Keratinocyte (primary cell): Measurements from ENCODE around the gene PIK3CA. TPM values are rescaled to one million over a fixed set of nuclear protein-coding genes. Genes with fewer than 3 reads are reported as not detected.

Source experiments
- DNase-seq: peaks from one replicate; pipeline ENCODE4 v3.0.0-alpha.2; 2011; ENCODE audit warnings: low read depth, missing footprints, low spot score
- FAIRE-seq: peaks from 2 replicates; lab custom pipeline; 2011; peaks lifted over from hg19 to GRCh38; lab: Jason Lieb, UNC
- H2AFZ ChIP-seq: 2 replicates; pipeline ENCODE4 v1.6.0; 2012; ENCODE audit warnings: low read length, control low read depth, inconsistent platforms; ENCODE audit not compliant: control insufficient read depth
- H3K27ac ChIP-seq: 2 replicates; pipeline ENCODE4 v1.5.1; 2011; ENCODE audit warnings: low read length; ENCODE audit not compliant: control insufficient read depth, insufficient read depth
- H3K27me3 ChIP-seq: 3 replicates; pipeline ENCODE4 v1.6.0; 2011; ENCODE audit warnings: low read length; ENCODE audit not compliant: control insufficient read depth, insufficient read depth; ENCODE audit errors: extremely low read depth
- H3K36me3 ChIP-seq, 2 experiments: 2 replicates in 1 of 2; 3 replicates in 1 of 2; pipeline ENCODE4 v1.5.1; 2011; ENCODE audit warnings: low read length in 2 of 2, mild to moderate bottlenecking in 1 of 2; ENCODE audit not compliant: control insufficient read depth in 2 of 2, insufficient read depth in 2 of 2; ENCODE audit errors: extremely low read depth in 1 of 2
- H3K4me1 ChIP-seq: 3 replicates; pipeline ENCODE4 v1.5.1; 2011; ENCODE audit warnings: low read length; ENCODE audit not compliant: control insufficient read depth, insufficient read depth; ENCODE audit errors: extremely low read depth
- H3K4me2 ChIP-seq: 3 replicates; pipeline ENCODE4 v1.6.0; 2011; ENCODE audit warnings: low read depth, low read length; ENCODE audit not compliant: control insufficient read depth, insufficient read depth; ENCODE audit errors: extremely low read depth
- H3K4me3 ChIP-seq, 3 experiments: fragments of 200-600 bp in 1 of 3; sonication (generic) in 1 of 3; 2 replicates in 2 of 3; 3 replicates in 1 of 3; pipeline ENCODE4 v1.5.1; 2011 to 2016; ENCODE audit warnings: low read length in 3 of 3, mild to moderate bottlenecking in 3 of 3, control low read depth in 2 of 3, inconsistent platforms in 1 of 3, low read depth in 1 of 3, mixed read lengths in 1 of 3, mixed run types in 1 of 3, moderate library complexity in 1 of 3; ENCODE audit not compliant: control insufficient read depth in 2 of 3, insufficient read depth in 2 of 3; ENCODE audit errors: extremely low read depth in 1 of 3
- H3K79me2 ChIP-seq: 2 replicates; pipeline ENCODE4 v1.6.0; 2012; ENCODE audit warnings: low read length; ENCODE audit not compliant: control insufficient read depth, insufficient read depth
- H3K9ac ChIP-seq: 3 replicates; pipeline ENCODE4 v1.6.0; 2011; ENCODE audit warnings: low read length; ENCODE audit not compliant: control insufficient read depth, insufficient read depth; ENCODE audit errors: extremely low read depth
- H3K9me1 ChIP-seq: 3 replicates; pipeline ENCODE4 v1.6.0; 2011; ENCODE audit warnings: low read length; ENCODE audit not compliant: control insufficient read depth, insufficient read depth; ENCODE audit errors: extremely low read depth
- H3K9me3 ChIP-seq: 2 replicates; pipeline ENCODE4 v1.5.1; 2012; ENCODE audit warnings: low read depth, low read length; ENCODE audit not compliant: control insufficient read depth
- H4K20me1 ChIP-seq: 3 replicates; pipeline ENCODE4 v1.6.0; 2011; ENCODE audit warnings: low read length; ENCODE audit not compliant: control insufficient read depth, insufficient read depth; ENCODE audit errors: extremely low read depth
- CTCF ChIP-seq, 3 experiments: IDR thresholded peaks in 1 of 3; conservative IDR thresholded peaks in 1 of 3; optimal IDR thresholded peaks in 1 of 3; 2 replicates in 2 of 3; 3 replicates in 1 of 3; pipeline versions ENCODE3 to v1.5.1; 2011; ENCODE audit warnings: low read length in 3 of 3, mild to moderate bottlenecking in 3 of 3, moderate library complexity in 2 of 3, control low read depth in 1 of 3, inconsistent platforms in 1 of 3; ENCODE audit not compliant: insufficient read depth in 2 of 3; ENCODE audit errors: extremely low read depth in 1 of 3
- EZH2 ChIP-seq: IDR thresholded peaks from one replicate; pipeline ENCODE4 v1.6.1; 2012; ENCODE audit warnings: inconsistent platforms, mild to moderate bottlenecking, low read length, moderate library complexity
- dilution Hi-C: fragments of 300-500 bp; cut with MboI; formaldehyde crosslinking; loops from one replicate; pipeline ENCODE4 v1.7.0; 2020; ENCODE audit warnings: low sequenced_read_pairs; ENCODE audit not compliant: extremely low pct_ligation_motif_present
- polyA plus RNA-seq, 5 experiments: library from polyadenylated mRNA; depleted of rRNA in 3 of 5; stranded (reverse) in 3 of 5; stranded (forward) in 1 of 5; unstranded in 1 of 5; fragments of >200 nt; gene quantifications; 1 replicate in 1 of 5; 2 replicates in 3 of 5; 3 replicates in 1 of 5; pipeline versions ENCODE4 v1.2.1 to v1.2.3, GENCODE V29; 2011 to 2012; ENCODE audit warnings: missing spikeins in 2 of 5, low read depth in 1 of 5, low replicate concordance in 1 of 5

PIK3CA gene
- polyA plus RNA-seq, 1 donor (not counting 4 experiments of a cell fraction or from before 2014, with no cell fraction given), result 12.0 TPM

GRCh38 chr3:179278932-179279693, 131.0 kb downstream of the PIK3CA start:
- H3K9ac ChIP-seq, result no peak overlapping the region

GRCh38 chr3:179279837-179280236, 131.7 kb downstream of the PIK3CA start:
- Histone ChIP-seq H3K27ac (no peak overlapping the region), H3K79me2 (no peaks in the 10 kb centered on the region), H3K4me3 (no peak overlapping the region), H3K9me1 (no peaks in the 10 kb centered on the region), H3K9ac (no peak overlapping the region), H3K4me2 (no peak overlapping the region), H3K36me3 (no peaks in the 10 kb centered on the region), H3K4me1 (no peaks in the 10 kb centered on the region), H2AFZ (no peak overlapping the region), H3K27me3 (no peaks in the 10 kb centered on the region), H3K9me3 (no peaks in the 10 kb centered on the region), H4K20me1 (no peaks in the 10 kb centered on the region)
- FAIRE-seq, result no peak
- DNase-seq, result no peak
- TF ChIP-seq EZH2 (no peak), CTCF (optimal IDR thresholded peaks at IDR 0.05 in 1 of 3, IDR thresholded peaks at IDR 0.05 in 1 of 3, conservative IDR thresholded peaks at IDR 0.05 in 1 of 3; ENCODE audit: extremely low read depth in 1 of 3, insufficient read depth in 2 of 3, low read length in 3 of 3) (no peak)
- dilution Hi-C loops, result no loop called here

More at GRCh38 chr3:179278932-179279693, 131.0 kb downstream of the PIK3CA start:
- no peak overlapping the region for H3K27ac ChIP-seq
- dilution Hi-C loops, result no loop called here
- H3K79me2 ChIP-seq, result no peaks in the 10 kb centered on the region
- H4K20me1 ChIP-seq, result no peaks in the 10 kb centered on the region
- no peak for FAIRE-seq
- TF ChIP-seq EZH2, result no peak
- no peak for TF ChIP-seq CTCF (optimal IDR thresholded peaks at IDR 0.05 in 1 of 3, IDR thresholded peaks at IDR 0.05 in 1 of 3, conservative IDR thresholded peaks at IDR 0.05 in 1 of 3; ENCODE audit: extremely low read depth in 1 of 3, insufficient read depth in 2 of 3, low read length in 3 of 3)
- H3K4me1 ChIP-seq, result no peaks in the 10 kb centered on the region
- H3K9me3 ChIP-seq, result no peaks in the 10 kb centered on the region
- no peak for DNase-seq
- H3K9me1 ChIP-seq, result no peaks in the 10 kb centered on the region
- no peak overlapping the region for H2AFZ ChIP-seq
- no peak overlapping the region for H3K4me3 ChIP-seq
- H3K27me3 ChIP-seq, result no peaks in the 10 kb centered on the region
- H3K4me2 ChIP-seq, result no peak overlapping the region
- no peaks in the 10 kb centered on the region for H3K36me3 ChIP-seq
